ENCODE results near the gene CRAT. TPM values are rescaled to one million over a fixed set of nuclear protein-coding genes. Genes with fewer than 3 reads are reported as not detected.

The CRAT gene
- 100 to 1,000 TPM; 137 to 167 (median 144) TPM for total RNA-seq

GRCh38 chr9:129110740-129111527 is at the start of gene CRAT, which contains the start of gene PTPA:
CRAT (minus strand) TSS chr9:129110793; CDS start chr9:129110509, 284 bp downstream.
PTPA (plus strand) TSS chr9:129111415; CDS start chr9:129111601, 186 bp downstream.
- TF ChIP-seq CTCF (IDR thresholded peaks at IDR 0.05 in 4 of 5, conservative IDR thresholded peaks at IDR 0.05 in 1 of 5), result peak in 1 of 5 experiments; percentile 12
- TF ChIP-seq POLR2A (IDR thresholded peaks at IDR 0.05), result peak; percentile 97 to 99
- Histone ChIP-seq H3K9me3 (no peaks in the 10 kb centered on the region), H3K4me1 (peaks cover 55 to 60% of the 10 kb centered on the region in 2 donors), H3K27ac (peak within 1 kb of the TSS; percentile 92 to 99 (median 96)), H3K4me3 (peak within 1 kb of the TSS; percentile 68 to 99 (median 91)), H3K36me3 (no peaks in the 10 kb centered on the region), H3K27me3 (no peaks in the 10 kb centered on the region)
- ATAC-seq, result peak; percentile 78 to 84
- in situ Hi-C loops (cut with MboI; ENCODE audit: low sequenced_read_pairs in 4 of 4) (no loop called here), intact Hi-C loops (cut with DNase I; ENCODE audit: low total_unique reads) (loop anchor here (2.0 kb wide), 2 partner anchors 30 to 82 kb away; partner anchors contain the start of genes DOLPP1 and SH3GLB2)
- peak; percentile 98 for DNase-seq

GRCh38 chr9:129156163-129156562 is 45.6 kb upstream of the CRAT start:
- no peak overlapping the region for H3K27ac ChIP-seq
- in situ Hi-C loops (cut with MboI; ENCODE audit: low sequenced_read_pairs in 4 of 4), result no loop called here
- no peaks in the 10 kb centered on the region for H3K4me1 ChIP-seq
- no peak for TF ChIP-seq POLR2A (IDR thresholded peaks at IDR 0.05)
- no peaks in the 10 kb centered on the region for H3K9me3 ChIP-seq
- H3K36me3 ChIP-seq, result peaks cover 0 to 6% of the 10 kb centered on the region in 2 donors
- DNase-seq (no peak), ATAC-seq (no peak)
- H3K4me3 ChIP-seq, result no peak overlapping the region
- intact Hi-C loops (cut with DNase I; ENCODE audit: low total_unique reads), result no loop called here
- no peaks in the 10 kb centered on the region for H3K27me3 ChIP-seq

- ATAC-seq (no peak), DNase-seq (no peak)
- Histone ChIP-seq H3K4me3 (no peak overlapping the region), H3K36me3 (peaks cover 0 to 6% of the 10 kb centered on the region in 2 donors), H3K4me1 (no peaks in the 10 kb centered on the region), H3K27ac (no peak overlapping the region), H3K9me3 (no peaks in the 10 kb centered on the region), H3K27me3 (no peaks in the 10 kb centered on the region)
- intact Hi-C loops (cut with DNase I; ENCODE audit: low total_unique reads) (no loop called here), in situ Hi-C loops (cut with MboI; ENCODE audit: low sequenced_read_pairs in 4 of 4) (no loop called here)
- no peak for TF ChIP-seq POLR2A (IDR thresholded peaks at IDR 0.05)
- TF ChIP-seq CTCF (IDR thresholded peaks at IDR 0.05 in 4 of 5, conservative IDR thresholded peaks at IDR 0.05 in 1 of 5), result no peak
Measured at GRCh38 chr9:129154866-129155477, 44.4 kb upstream of the CRAT start.

GRCh38 chr9:129151469-129151868 is 40.9 kb upstream of the CRAT start:
- DNase-seq, result no peak
- H3K27me3 ChIP-seq, result no peaks in the 10 kb centered on the region
- no peak overlapping the region for H3K27ac ChIP-seq
- H3K4me1 ChIP-seq, result peaks cover 10 to 16% of the 10 kb centered on the region in 2 donors
- intact Hi-C loops (cut with DNase I; ENCODE audit: low total_unique reads) (no loop called here), in situ Hi-C loops (cut with MboI; ENCODE audit: low sequenced_read_pairs in 4 of 4) (no loop called here)
- H3K4me3 ChIP-seq, result no peak overlapping the region
- H3K9me3 ChIP-seq, result no peaks in the 10 kb centered on the region
- peaks cover 0 to 6% of the 10 kb centered on the region in 2 donors for H3K36me3 ChIP-seq
- no peak for TF ChIP-seq POLR2A (IDR thresholded peaks at IDR 0.05)
- no peak for TF ChIP-seq CTCF (IDR thresholded peaks at IDR 0.05 in 4 of 5, conservative IDR thresholded peaks at IDR 0.05 in 1 of 5)
- no peak for ATAC-seq

- H3K4me1 ChIP-seq, result peaks cover 17 to 23% of the 10 kb centered on the region in 2 donors
- DNase-seq, result no peak
Measured at GRCh38 chr9:129150672-129151211, 40.1 kb upstream of the CRAT start.

More at GRCh38 chr9:129150672-129151211, 40.1 kb upstream of the CRAT start:
- ATAC-seq, result no peak
- H3K4me3 ChIP-seq, result no peak overlapping the region
- peaks cover 0 to 6% of the 10 kb centered on the region in 2 donors for H3K36me3 ChIP-seq
- H3K27ac ChIP-seq, result no peak overlapping the region
- in situ Hi-C loops (cut with MboI; ENCODE audit: low sequenced_read_pairs in 4 of 4), result no loop called here
- no peak for TF ChIP-seq POLR2A (IDR thresholded peaks at IDR 0.05)
- TF ChIP-seq CTCF (IDR thresholded peaks at IDR 0.05 in 4 of 5, conservative IDR thresholded peaks at IDR 0.05 in 1 of 5), result no peak
- intact Hi-C loops (cut with DNase I; ENCODE audit: low total_unique reads), result no loop called here
- H3K9me3 ChIP-seq, result no peaks in the 10 kb centered on the region
- no peaks in the 10 kb centered on the region for H3K27me3 ChIP-seq

Data from gastrocnemius medialis (tissue), 4 donors.